Neural progenitor cell (in vitro differentiated cells): Measurements from ENCODE around the gene PTPN23.

Experiments
- CTCF ChIP-seq: fragments of 200-600 bp; sonication (generic); IDR thresholded peaks from 2 replicates; pipeline ENCODE4 v1.5.1; 2017; ENCODE audit warnings: antibody characterized with exemption, mild to moderate bottlenecking
- EZH2 ChIP-seq: fragments of 200-600 bp; sonication (generic); IDR thresholded peaks from 2 replicates; pipeline ENCODE4 v1.6.1; 2017; ENCODE audit warnings: antibody characterized with exemption, mild to moderate bottlenecking, moderate library complexity

- TF ChIP-seq CTCF (no peak), EZH2 (no peak)
These were observed 28.5 kb downstream of the PTPN23 start for GRCh38 chr3:47409284-47409683.
